HG03280 (cell line): Measurements from ENCODE around the gene SEC22C.

Source experiments
- ATAC-seq: cut with Tn5 transposase; IDR thresholded peaks from one replicate; pipeline ENCODE4 v1.9.1; 2021; ENCODE audit warnings: mild to moderate bottlenecking, moderate library complexity; ENCODE audit not compliant: unreplicated experiment

SEC22C gene

GRCh38 chr3:42515976-42516375, 65.8 kb downstream of the SEC22C start:
- ATAC-seq, result no peak

- no peak for ATAC-seq
Observed at GRCh38 chr3:42515391-42515916, 66.3 kb downstream of the SEC22C start.

- no peak for ATAC-seq
Observed at GRCh38 chr3:42514876-42515275, 66.9 kb downstream of the SEC22C start.

GRCh38 chr3:42513521-42513920, 68.2 kb downstream of the SEC22C start:
- ATAC-seq, result no peak

- no peak for ATAC-seq
Observed at GRCh38 chr3:42513121-42513520, 68.6 kb downstream of the SEC22C start.

- no peak for ATAC-seq
Observed at GRCh38 chr3:42511736-42512135, 70.0 kb downstream of the SEC22C start.

- no peak for ATAC-seq
Observed at GRCh38 chr3:42511201-42511600, 70.6 kb downstream of the SEC22C start.

- no peak for ATAC-seq
Observed at GRCh38 chr3:42510325-42510724, 71.4 kb downstream of the SEC22C start.

GRCh38 chr3:42509111-42509510, 72.7 kb downstream of the SEC22C start:
- ATAC-seq, result no peak

GRCh38 chr3:42508562-42508961, 73.2 kb downstream of the SEC22C start:
- ATAC-seq, result no peak

GRCh38 chr3:42507761-42508335, 73.9 kb downstream of the SEC22C start:
- ATAC-seq, result no peak

GRCh38 chr3:42507252-42507651, 74.5 kb downstream of the SEC22C start:
- ATAC-seq, result no peak

- ATAC-seq, result no peak
Observed at GRCh38 chr3:42505849-42506410, 75.8 kb downstream of the SEC22C start.

GRCh38 chr3:42505128-42505848, 76.5 kb downstream of the SEC22C start:
- no peak for ATAC-seq

GRCh38 chr3:42504334-42505127, 77.2 kb downstream of the SEC22C start:
- ATAC-seq, result no peak

- no peak for ATAC-seq
Observed at GRCh38 chr3:42503957-42504333, 77.8 kb downstream of the SEC22C start.

- ATAC-seq, result no peak
Observed at GRCh38 chr3:42503251-42503924, 78.4 kb downstream of the SEC22C start.

- ATAC-seq, result peak; percentile 96
Observed at GRCh38 chr3:42502429-42503250, 79.1 kb downstream of the SEC22C start, which contains the start of gene VIPR1. Gene VIPR1, plus strand, starts transcription at chr3:42502643. Its CDS starts 93 bp downstream, at chr3:42502736.

- ATAC-seq, result no peak
Observed at GRCh38 chr3:42501681-42502428, 79.9 kb downstream of the SEC22C start.
